Right renal cortex interstitium (tissue), 3 donors: Measurements from ENCODE around the gene CZIB. TPM values are rescaled to one million over a fixed set of nuclear protein-coding genes. Genes with fewer than 3 reads are reported as not detected.
"Not testable (repeated sequence)": the region's sequence is repeated elsewhere in the genome, so short reads cannot be mapped to it uniquely, and the experiment has no call there.

Experiments
- DNase-seq, 3 donors: peaks; one replicate each; pipeline ENCODE4 v3.0.0-alpha.2; 2013; ENCODE audit warnings: low read depth in 3 of 3, low spot score in 2 of 3
- polyA plus RNA-seq, 3 donors: library from polyadenylated mRNA; unstranded; fragments of 120-200 nt; gene quantifications; one replicate each; pipeline ENCODE4 v1.2.1, GENCODE V29; 2013; ENCODE audit not compliant: insufficient read length in 3 of 3

CZIB gene
- polyA plus RNA-seq, 3 donors = 80.4 to 93.1 (median 84.6) TPM

DNA sequence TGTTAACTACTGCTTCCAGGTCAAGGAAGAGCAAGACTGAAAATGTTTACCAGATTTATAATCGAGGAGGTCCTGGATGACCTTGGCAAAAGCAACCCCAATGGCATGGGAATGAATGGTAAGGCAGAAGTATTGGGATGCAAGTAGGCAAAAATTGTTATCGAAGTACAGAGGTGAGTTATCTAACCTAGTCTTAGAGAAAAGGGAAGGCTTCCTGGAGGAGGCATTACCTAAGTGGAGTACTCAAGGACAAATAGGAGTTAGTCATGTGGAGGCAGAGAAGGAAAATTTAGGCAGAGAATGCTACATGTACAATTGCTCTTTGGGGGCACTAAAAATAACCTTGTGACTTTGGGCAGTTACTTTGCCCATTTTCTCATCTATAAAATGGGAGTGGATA, 21.4 kb upstream of the CZIB start:
- DNase-seq = no peak

GRCh38 chr1:53238197-53239155, 18.0 kb upstream of the CZIB start, which contains the start of gene MAGOH:
Gene MAGOH (minus strand): TSS chr1:53238518. CDS start chr1:53238448, 70 bp downstream.
- peak; percentile 87 to 88 (median 88) for DNase-seq

GRCh38 chr1:53237638-53238037, 17.2 kb upstream of the CZIB start:
- no peak for DNase-seq

DNA sequence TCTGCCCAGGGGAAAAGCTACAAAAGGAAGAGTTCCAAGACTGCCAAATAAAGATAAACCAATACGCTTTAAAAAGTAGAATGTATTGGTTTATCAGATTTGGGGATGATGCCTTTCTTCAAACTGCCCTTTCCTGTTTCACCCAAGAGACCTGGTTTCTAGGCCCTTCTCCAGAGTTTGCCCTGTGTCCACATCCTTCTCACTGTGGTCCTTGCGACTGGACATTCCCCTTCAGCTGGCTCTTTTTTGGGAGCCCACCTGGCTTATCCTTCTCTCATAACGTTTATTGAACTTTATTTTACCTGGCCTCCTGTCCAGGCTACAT, 490 bp upstream of the CZIB start:
- no peak for DNase-seq

- no peak for DNase-seq
Observed at GRCh38 chr1:53219711-53220110, 723 bp downstream of the CZIB start.

GRCh38 chr1:53218201-53218600, 2.2 kb downstream of the CZIB start:
- DNase-seq = no peak

DNA sequence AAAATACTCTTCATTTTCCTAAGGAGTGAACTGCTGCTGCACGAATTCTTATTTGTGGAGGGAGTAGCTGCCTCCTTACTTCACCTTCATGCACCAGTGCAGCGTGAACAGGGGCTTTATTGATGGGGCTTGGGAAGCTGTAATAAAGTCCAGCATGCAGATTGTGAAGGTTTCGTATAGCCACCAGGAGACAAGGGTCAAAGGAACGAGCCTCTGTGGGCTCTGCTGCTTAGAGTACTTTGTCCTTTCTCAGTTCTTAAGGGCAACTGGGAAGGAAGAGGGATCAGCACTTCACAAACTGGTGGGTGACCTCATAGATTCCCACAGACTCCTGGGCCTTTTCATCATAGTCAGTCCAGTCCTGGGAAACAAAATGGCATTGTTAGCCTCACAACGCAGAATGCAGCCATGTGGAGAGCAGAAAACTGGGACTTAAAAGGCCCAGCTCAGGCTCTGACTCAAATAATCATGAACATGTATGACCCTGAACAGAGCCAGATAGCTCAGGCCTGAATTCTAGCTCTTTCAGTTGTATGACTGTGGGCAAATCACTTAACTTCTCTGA, 6.0 kb downstream of the CZIB start:
- DNase-seq = no peak

- no peak for DNase-seq
Observed at GRCh38 chr1:53210954-53211353, 9.5 kb downstream of the CZIB start.

GRCh38 chr1:53210352-53210751, 10.1 kb downstream of the CZIB start:
- no peak for DNase-seq

- DNase-seq = no peak
Observed at GRCh38 chr1:53207726-53208125, 12.7 kb downstream of the CZIB start.

- no peak for DNase-seq
Observed at GRCh38 chr1:53206735-53207379, 13.6 kb downstream of the CZIB start.

- DNase-seq = not testable (repeated sequence)
Observed at GRCh38 chr1:53206083-53206685, 14.2 kb downstream of the CZIB start.

DNA sequence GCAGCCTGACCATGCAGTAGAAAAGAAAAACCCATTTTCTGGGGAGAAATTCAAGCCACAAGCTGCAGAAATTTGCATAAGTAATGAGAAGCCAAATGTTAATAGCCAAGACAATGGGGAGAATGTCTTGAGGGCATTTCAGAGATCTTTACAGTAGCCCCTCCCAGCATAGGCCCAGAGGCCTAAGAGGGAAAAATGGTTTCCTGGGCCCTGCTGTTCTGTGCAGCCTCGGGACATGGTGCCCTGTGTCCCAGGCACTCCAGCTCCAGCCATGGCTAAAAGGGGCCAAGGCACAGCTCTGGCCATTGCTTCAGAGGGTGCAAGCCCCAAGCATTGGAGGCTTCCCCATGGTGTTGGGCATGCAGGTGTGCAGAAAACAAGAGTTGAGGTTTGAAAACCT, 14.9 kb downstream of the CZIB start:
- DNase-seq = not testable (repeated sequence)

DNA sequence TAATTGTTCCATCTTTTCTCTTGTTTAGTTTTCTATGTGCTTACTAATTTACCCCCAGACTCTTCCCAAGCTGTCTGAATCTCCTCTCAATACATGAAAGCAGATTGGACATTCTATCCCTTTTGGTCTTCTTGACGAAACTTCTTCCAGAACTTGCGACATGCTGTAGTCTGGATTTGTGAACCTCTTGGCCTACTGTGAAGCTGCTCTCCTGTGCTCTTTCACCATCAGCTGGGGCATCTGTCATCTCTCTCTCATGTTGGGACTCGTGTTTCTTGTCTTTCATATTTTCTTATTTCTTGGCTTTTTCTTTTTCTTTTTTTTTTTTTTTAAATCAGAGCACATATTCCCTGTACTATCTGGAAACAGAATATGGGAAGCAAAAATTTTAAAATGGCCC, 17.0 kb downstream of the CZIB start:
- DNase-seq = no peak

- DNase-seq = no peak
Observed at GRCh38 chr1:53198241-53198651, 22.2 kb downstream of the CZIB start.

DNA sequence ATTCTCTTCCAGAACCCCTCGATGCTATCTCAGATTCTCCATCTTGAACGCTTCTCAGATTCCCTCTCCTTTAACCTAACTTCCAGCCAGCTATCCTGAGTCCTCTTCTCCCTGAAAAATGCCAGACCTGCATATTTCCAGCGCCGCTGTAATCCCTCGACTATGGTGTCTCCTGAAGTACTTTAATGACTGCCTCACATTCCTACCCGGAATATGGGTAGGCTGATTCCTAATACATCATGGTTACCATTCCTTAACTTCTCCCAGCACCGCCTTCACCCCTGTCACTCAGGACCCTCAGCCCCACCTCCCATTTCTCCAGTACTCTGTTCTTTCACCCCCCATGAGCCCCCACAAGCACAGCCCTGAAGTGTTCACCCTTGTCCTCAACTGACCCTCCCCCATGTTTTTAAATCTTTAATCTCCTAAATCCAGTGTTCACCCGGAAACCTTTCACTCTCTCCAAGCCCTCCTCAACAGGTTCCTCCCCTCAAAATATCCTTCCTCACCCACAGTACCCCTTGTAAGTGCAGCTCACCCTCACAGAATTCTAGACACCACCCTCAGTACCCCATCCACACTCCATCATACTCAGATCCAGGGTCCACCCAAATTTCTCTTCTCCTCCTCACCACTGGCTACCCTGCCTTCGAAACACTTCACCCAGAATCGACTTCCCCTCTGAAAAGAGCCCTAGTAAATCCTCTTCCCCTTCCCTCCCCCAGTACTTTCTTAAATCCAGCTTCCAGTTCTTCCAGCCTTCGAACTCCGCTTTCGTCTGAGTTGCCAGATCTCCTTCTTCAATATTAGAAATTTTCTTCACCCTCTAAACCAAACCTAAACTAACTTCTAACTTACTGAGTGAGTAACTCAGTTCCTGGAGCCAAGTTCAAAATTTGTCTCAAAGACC, 22.9 kb downstream of the CZIB start:
- DNase-seq = peak in 1 of 3 donors; percentile 5

DNA sequence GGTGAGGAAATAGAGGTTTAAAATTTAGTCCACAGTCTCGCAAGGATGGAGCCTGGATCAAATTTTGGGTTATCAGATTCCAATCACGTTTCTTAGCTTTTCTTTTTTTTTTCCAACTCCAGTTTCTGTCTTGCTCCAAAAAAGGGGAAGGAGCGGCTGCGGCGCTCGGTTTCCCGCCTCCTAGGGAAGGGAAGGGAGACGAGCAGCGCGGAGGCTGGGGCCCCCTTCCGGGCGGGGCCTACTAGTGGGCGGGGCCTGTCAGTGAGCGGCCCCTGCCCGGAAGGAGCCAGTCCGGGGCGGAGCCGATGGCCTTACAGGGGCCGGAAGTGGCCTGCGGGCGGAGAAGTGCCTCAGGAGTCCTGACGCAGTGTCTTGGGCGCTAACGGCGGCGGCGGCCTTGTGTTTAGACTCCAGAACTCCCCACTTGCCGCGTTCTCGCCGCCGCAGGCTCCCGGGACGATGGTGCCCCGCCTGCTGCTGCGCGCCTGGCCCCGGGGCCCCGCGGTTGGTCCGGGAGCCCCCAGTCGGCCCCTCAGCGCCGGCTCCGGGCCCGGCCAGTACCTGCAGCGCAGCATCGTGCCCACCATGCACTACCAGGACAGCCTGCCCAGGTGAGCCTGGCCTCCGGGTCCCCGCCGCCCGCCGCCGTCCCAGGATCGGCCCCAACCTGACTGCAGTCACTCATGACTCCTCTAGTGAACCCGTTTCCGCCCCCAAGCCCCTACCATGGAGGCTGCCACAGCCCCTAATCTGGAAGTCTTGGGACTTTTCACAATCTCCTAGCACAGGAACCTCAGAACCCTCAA, 23.7 kb downstream of the CZIB start, which contains the start of gene CPT2:
TSS of gene CPT2 (plus strand) at position 340 of the 806 bp plus-strand sequence. CDS start at position 460, 120 bp downstream.
- peak; percentile 66 to 83 (median 72) for DNase-seq

DNA sequence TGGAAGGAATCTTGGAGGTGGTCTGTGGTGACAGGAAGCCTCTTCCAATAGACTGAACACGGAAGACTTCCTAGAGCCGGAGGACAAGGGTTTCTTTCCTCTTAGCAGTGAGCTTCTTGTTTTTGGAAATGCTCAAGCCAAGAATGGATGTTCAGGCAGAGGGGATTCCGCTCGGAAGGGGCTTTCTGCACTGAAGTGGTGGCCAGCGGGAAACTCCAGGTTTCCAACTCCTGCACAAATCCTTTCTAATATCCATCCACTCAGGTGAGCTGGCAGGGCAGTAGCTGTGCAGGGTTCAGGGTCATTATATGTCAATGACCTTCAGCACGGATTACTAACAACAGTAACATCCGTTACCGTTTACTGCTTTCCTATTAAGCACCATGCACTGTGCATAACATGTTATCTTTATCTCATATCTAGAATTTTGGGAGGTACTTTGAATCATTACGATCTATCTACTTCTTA, 24.4 kb downstream of the CZIB start:
- DNase-seq = peak in 1 of 3 donors; percentile 14
